H9 (cell line): ENCODE results near the gene SMIM36. TPM values are rescaled to one million over a fixed set of nuclear protein-coding genes. Genes with fewer than 3 reads are reported as not detected.

Experiments used
- DNase-seq: peaks from one replicate; pipeline ENCODE4 v3.0.0-alpha.2; 2017
- H2AFZ ChIP-seq: one replicate; pipeline ENCODE4 v1.6.1; 2013; ENCODE audit warnings: mild to moderate bottlenecking, low read length, control low read depth, moderate library complexity
- H2AK5ac ChIP-seq: 2 replicates; pipeline ENCODE4 v1.6.1; 2013; ENCODE audit warnings: low read length, control low read depth, mixed read lengths; ENCODE audit not compliant: insufficient read length
- H2BK120ac ChIP-seq: one replicate; pipeline ENCODE4 v1.6.1; 2013; ENCODE audit warnings: low read depth, mild to moderate bottlenecking, low read length, control low read depth, inconsistent platforms; ENCODE audit not compliant: poor library complexity, severe bottlenecking
- H2BK12ac ChIP-seq: 2 replicates; pipeline ENCODE4 v1.6.1; 2013; ENCODE audit warnings: low read length, control low read depth, mixed read lengths, low read depth; ENCODE audit not compliant: insufficient read length
- H2BK15ac ChIP-seq: 2 replicates; pipeline ENCODE4 v1.6.1; 2013; ENCODE audit warnings: low read depth, low read length, control low read depth
- H2BK20ac ChIP-seq: one replicate; pipeline ENCODE4 v1.6.1; 2013; ENCODE audit warnings: low read depth, mild to moderate bottlenecking, low read length, control low read depth, inconsistent platforms; ENCODE audit not compliant: poor library complexity, severe bottlenecking
- H2BK5ac ChIP-seq: 2 replicates; pipeline ENCODE4 v1.6.1; 2013; ENCODE audit warnings: low read length, control low read depth, mixed read lengths; ENCODE audit not compliant: insufficient read length
- H3K14ac ChIP-seq: 2 replicates; pipeline ENCODE4 v1.6.1; 2013; ENCODE audit warnings: low read length, control low read depth; ENCODE audit not compliant: insufficient read depth
- H3K18ac ChIP-seq: 2 replicates; pipeline ENCODE4 v1.6.1; 2013; ENCODE audit warnings: low read depth, mild to moderate bottlenecking, mixed read lengths, low read length, control low read depth; ENCODE audit not compliant: insufficient read length
- H3K23ac ChIP-seq: 2 replicates; pipeline ENCODE4 v1.6.1; 2013; ENCODE audit warnings: low read length, control low read depth, mixed read lengths, low read depth; ENCODE audit not compliant: insufficient read length
- H3K23me2 ChIP-seq: 2 replicates; pipeline ENCODE4 v1.6.1; 2013; ENCODE audit warnings: low read depth, mild to moderate bottlenecking, mixed read lengths, low read length, control low read depth; ENCODE audit not compliant: insufficient read length, poor library complexity, severe bottlenecking
- H3K27ac ChIP-seq: 2 replicates; pipeline ENCODE4 v1.5.1; 2013; ENCODE audit warnings: low read length, control low read depth, mixed read lengths, low read depth; ENCODE audit not compliant: insufficient read length
- H3K27me3 ChIP-seq: 2 replicates; pipeline ENCODE4 v1.6.1; 2013; ENCODE audit warnings: low read length, control low read depth, inconsistent platforms; ENCODE audit not compliant: insufficient read depth
- H3K4ac ChIP-seq: 2 replicates; pipeline ENCODE4 v1.6.1; 2013; ENCODE audit warnings: low read depth, mild to moderate bottlenecking, control low read depth, inconsistent platforms, low read length, moderate library complexity
- H3K4me1 ChIP-seq: 2 replicates; pipeline ENCODE4 v1.6.1; 2013; ENCODE audit warnings: low read length, control low read depth, inconsistent platforms; ENCODE audit not compliant: insufficient read depth
- H3K4me2 ChIP-seq: 2 replicates; pipeline ENCODE4 v1.6.1; 2013; ENCODE audit warnings: low read length, control low read depth, mixed read lengths; ENCODE audit not compliant: insufficient read length, insufficient read depth
- H3K56ac ChIP-seq: 2 replicates; pipeline ENCODE4 v1.6.1; 2013; ENCODE audit warnings: low read depth, mild to moderate bottlenecking, mixed read lengths, low read length, control low read depth; ENCODE audit not compliant: insufficient read length
- H3K79me1 ChIP-seq: 2 replicates; pipeline ENCODE4 v1.6.1; 2013; ENCODE audit warnings: low read depth, mild to moderate bottlenecking, moderate library complexity, low read length, control low read depth, inconsistent platforms; ENCODE audit not compliant: insufficient read depth, poor library complexity, severe bottlenecking
- H3K79me2 ChIP-seq: 2 replicates; pipeline ENCODE4 v1.6.1; 2013; ENCODE audit warnings: low read length, control low read depth, inconsistent platforms; ENCODE audit not compliant: insufficient read depth
- H3K9ac ChIP-seq: 2 replicates; pipeline ENCODE4 v1.6.1; 2013; ENCODE audit warnings: low read length, control low read depth, mixed read lengths; ENCODE audit not compliant: insufficient read length; ENCODE audit errors: extremely low read depth
- H3K9me3 ChIP-seq: one replicate; pipeline ENCODE4 v1.6.1; 2013; ENCODE audit warnings: low read depth, low read length, inconsistent platforms; ENCODE audit not compliant: control insufficient read depth
- H3T11ph ChIP-seq: one replicate; pipeline ENCODE4 v1.6.1; 2013; ENCODE audit warnings: mild to moderate bottlenecking, low read length, control low read depth, inconsistent platforms
- H4K20me1 ChIP-seq: one replicate; pipeline ENCODE4 v1.6.1; 2013; ENCODE audit not compliant: control insufficient read depth, insufficient read length, insufficient read depth
- H4K5ac ChIP-seq: 2 replicates; pipeline ENCODE4 v1.6.1; 2013; ENCODE audit warnings: low read depth, mild to moderate bottlenecking, mixed read lengths, low read length, control low read depth; ENCODE audit not compliant: insufficient read length
- H4K8ac ChIP-seq: replicated peaks from 2 replicates; pipeline ENCODE4 v1.6.1; 2013; ENCODE audit warnings: low read length, control low read depth, mixed read lengths, low read depth; ENCODE audit not compliant: insufficient read length
- H4K91ac ChIP-seq: 2 replicates; pipeline ENCODE4 v1.6.1; 2013; ENCODE audit warnings: low read depth, mild to moderate bottlenecking, moderate library complexity, mixed read lengths, low read length, control low read depth; ENCODE audit not compliant: insufficient read length
- H3K27ac Mint-ChIP-seq, 3 experiments: 2 replicates in 2 of 3; 3 replicates in 1 of 3; pipeline ENCODE4 v1.8.0; 2020 to 2021; ENCODE audit warnings: mixed read lengths in 3 of 3, mild to moderate bottlenecking in 1 of 3, moderate library complexity in 1 of 3
- H3K27me3 Mint-ChIP-seq: 2 replicates; pipeline ENCODE4 v1.8.0; 2021; ENCODE audit warnings: low read depth, mild to moderate bottlenecking, moderate library complexity, mixed read lengths
- H3K36me3 Mint-ChIP-seq, 3 experiments: 2 replicates in 2 of 3; 3 replicates in 1 of 3; pipeline ENCODE4 v1.8.0; 2020 to 2021; ENCODE audit warnings: low read depth in 3 of 3, mixed read lengths in 3 of 3; ENCODE audit not compliant: insufficient read depth in 1 of 3
- H3K4me1 Mint-ChIP-seq, 2 experiments: 2 replicates each; pipeline ENCODE4 v1.8.0; 2020; ENCODE audit warnings: mixed read lengths in 2 of 2
- H3K4me3 Mint-ChIP-seq, 2 experiments: 2 replicates in 1 of 2; 3 replicates in 1 of 2; pipeline ENCODE4 v1.8.0; 2020 to 2021; ENCODE audit warnings: mild to moderate bottlenecking in 2 of 2, mixed read lengths in 2 of 2, moderate library complexity in 1 of 2
- H3K9me3 Mint-ChIP-seq, 2 experiments: 2 replicates in 1 of 2; 3 replicates in 1 of 2; pipeline ENCODE4 v1.8.0; 2020; ENCODE audit warnings: mild to moderate bottlenecking in 2 of 2, mixed read lengths in 2 of 2, moderate library complexity in 1 of 2
- CTCF ChIP-seq: fragments of 200-600 bp; sonication (generic); conservative IDR thresholded peaks from 3 replicates; pipeline ENCODE4 v1.8.0; 2021; ENCODE audit warnings: antibody characterized with exemption, mild to moderate bottlenecking
- WGBS: extraction: QIAGEN DNeasy Blood & Tissue Kit; methylation state at CpG from one replicate; pipeline ENCODE4 v1.1.7; 2013; ENCODE audit warnings: missing lambda C conversion rate, low lambda C conversion rate, mixed read lengths; ENCODE audit not compliant: insufficient read length; ENCODE audit errors: extremely low coverage; 5-methylcytosine and 5-hydroxymethylcytosine counted together
- total RNA-seq: library from RNA; stranded (reverse); gene quantifications from 2 replicates; pipeline ENCODE4 v1.2.1, GENCODE V29; 2021

Gene SMIM36
- total RNA-seq, 1 experiment from 2014 or later: not detected

GRCh38 chr17:55450232-55450825 is 60.9 kb downstream of the SMIM36 start:
- Histone ChIP-seq H3K9ac (no peak overlapping the region), H3K18ac (no peak overlapping the region), H4K8ac (no peak overlapping the region), H2BK12ac (no peak overlapping the region), H3K4ac (no peak overlapping the region), H3K14ac (no peak overlapping the region), H4K20me1 (no peaks in the 10 kb centered on the region), H3K4me1 (peaks cover 3% of the 10 kb centered on the region), H3K56ac (no peak overlapping the region), H3T11ph (no peak overlapping the region), H3K27ac (no peak overlapping the region), H2AK5ac (no peak overlapping the region), H2BK15ac (no peak overlapping the region), H3K4me2 (no peak overlapping the region), H3K27me3 (no peaks in the 10 kb centered on the region), H3K23me2 (no peaks in the 10 kb centered on the region), H2BK5ac (no peak overlapping the region), H2AFZ (no peak overlapping the region), H2BK20ac (no peak overlapping the region), H4K91ac (no peak overlapping the region), H2BK120ac (no peak overlapping the region), H4K5ac (no peak overlapping the region), H3K79me1 (no peaks in the 10 kb centered on the region), H3K79me2 (no peaks in the 10 kb centered on the region), H3K9me3 (no peaks in the 10 kb centered on the region), H3K23ac (no peak overlapping the region)
- DNase-seq: no peak
- peaks cover 0 to under 1% (median 0%) of the 10 kb centered on the region in 3 experiments; a peak in 1 of 7 replicates for H3K36me3 Mint-ChIP-seq
- H3K4me3 Mint-ChIP-seq: no peak overlapping the region
- H3K27me3 Mint-ChIP-seq: no peaks in the 10 kb centered on the region
- no CpG with 5 or more reads among the region's 7 CpGs for WGBS
- peaks cover 0 to 4% of the 10 kb centered on the region in 2 experiments; a peak in 2 of 5 replicates for H3K9me3 Mint-ChIP-seq
- no peak for TF ChIP-seq CTCF
- no peak overlapping the region for H3K27ac Mint-ChIP-seq
- H3K4me1 Mint-ChIP-seq: peaks cover 18 to 20% of the 10 kb centered on the region in 2 experiments
